ENCODE data around the gene RBSN.

The RBSN gene

GRCh38 chr3:15112011-15112410 is 13.1 kb upstream of the RBSN start:
- peaks cover 5% of the 10 kb centered on the region for H3K27me3 Mint-ChIP-seq
- DNase-seq: no peak
- H3K9me3 Mint-ChIP-seq: no peaks in the 10 kb centered on the region
- no peak for ATAC-seq
- H3K4me1 Mint-ChIP-seq: peaks cover 4% of the 10 kb centered on the region
- no peak overlapping the region for H3K4me3 Mint-ChIP-seq
- no peaks in the 10 kb centered on the region for H3K36me3 Mint-ChIP-seq (ENCODE audit: low read depth)
- H3K27ac Mint-ChIP-seq: no peak overlapping the region

- Mint-ChIP-seq H3K4me3 (no peak overlapping the region), H3K4me1 (peaks cover 4% of the 10 kb centered on the region), H3K36me3 (ENCODE audit: low read depth) (no peaks in the 10 kb centered on the region), H3K27ac (no peak overlapping the region), H3K9me3 (no peaks in the 10 kb centered on the region), H3K27me3 (peaks cover 5% of the 10 kb centered on the region)
- ATAC-seq: no peak
- no peak for DNase-seq
Measured at GRCh38 chr3:15110206-15110605, 11.3 kb upstream of the RBSN start.

GRCh38 chr3:15108869-15109268 is 9.9 kb upstream of the RBSN start:
- no peak for ATAC-seq
- peaks cover 5% of the 10 kb centered on the region for H3K27me3 Mint-ChIP-seq
- no peaks in the 10 kb centered on the region for H3K9me3 Mint-ChIP-seq
- H3K4me1 Mint-ChIP-seq: peaks cover 4% of the 10 kb centered on the region
- DNase-seq: no peak
- no peak overlapping the region for H3K4me3 Mint-ChIP-seq
- no peaks in the 10 kb centered on the region for H3K36me3 Mint-ChIP-seq (ENCODE audit: low read depth)
- H3K27ac Mint-ChIP-seq: no peak overlapping the region

- peak; percentile 81 for DNase-seq
- no peaks in the 10 kb centered on the region for H3K9me3 Mint-ChIP-seq
Measured at GRCh38 chr3:15108082-15108545, 9.2 kb upstream of the RBSN start.

GRCh38 chr3:15107075-15107947 is 8.4 kb upstream of the RBSN start:
- Mint-ChIP-seq H3K4me1 (peaks cover 4% of the 10 kb centered on the region), H3K27ac (no peak overlapping the region), H3K36me3 (ENCODE audit: low read depth) (no peaks in the 10 kb centered on the region), H3K4me3 (no peak overlapping the region), H3K27me3 (peaks cover 5% of the 10 kb centered on the region), H3K9me3 (no peaks in the 10 kb centered on the region)
- no peak for DNase-seq
- ATAC-seq: no peak

More at GRCh38 chr3:15108082-15108545, 9.2 kb upstream of the RBSN start:
- peaks cover 5% of the 10 kb centered on the region for H3K27me3 Mint-ChIP-seq
- H3K27ac Mint-ChIP-seq: no peak overlapping the region
- peak; percentile 90 for ATAC-seq
- H3K4me1 Mint-ChIP-seq: peaks cover 4% of the 10 kb centered on the region
- no peaks in the 10 kb centered on the region for H3K36me3 Mint-ChIP-seq (ENCODE audit: low read depth)
- H3K4me3 Mint-ChIP-seq: no peak overlapping the region

GRCh38 chr3:15102836-15103235 is 3.9 kb upstream of the RBSN start:
- DNase-seq (no peak), ATAC-seq (no peak)
- peaks cover 6% of the 10 kb centered on the region for H3K36me3 Mint-ChIP-seq (ENCODE audit: low read depth)
- peaks cover 13% of the 10 kb centered on the region for H3K27me3 Mint-ChIP-seq
- no peak overlapping the region for H3K4me3 Mint-ChIP-seq
- no peak overlapping the region for H3K27ac Mint-ChIP-seq
- H3K4me1 Mint-ChIP-seq: peaks cover 22% of the 10 kb centered on the region
- no peaks in the 10 kb centered on the region for H3K9me3 Mint-ChIP-seq

GRCh38 chr3:15102256-15102655 is 3.3 kb upstream of the RBSN start:
- no peak overlapping the region for H3K27ac Mint-ChIP-seq
- H3K27me3 Mint-ChIP-seq: peaks cover 10% of the 10 kb centered on the region
- peaks cover 7% of the 10 kb centered on the region for H3K36me3 Mint-ChIP-seq (ENCODE audit: low read depth)
- H3K4me3 Mint-ChIP-seq: no peak overlapping the region
- no peak for DNase-seq
- H3K9me3 Mint-ChIP-seq: no peaks in the 10 kb centered on the region
- no peak for ATAC-seq
- H3K4me1 Mint-ChIP-seq: peaks cover 24% of the 10 kb centered on the region

- DNase-seq: no peak
- peak overlapping the region; percentile 93 for H3K4me3 Mint-ChIP-seq
- peaks cover 13% of the 10 kb centered on the region for H3K36me3 Mint-ChIP-seq (ENCODE audit: low read depth)
- peaks cover 9% of the 10 kb centered on the region for H3K27me3 Mint-ChIP-seq
- no peaks in the 10 kb centered on the region for H3K9me3 Mint-ChIP-seq
- peaks cover 24% of the 10 kb centered on the region for H3K4me1 Mint-ChIP-seq
- H3K27ac Mint-ChIP-seq: peak overlapping the region; percentile 95
- ATAC-seq: no peak
Measured at GRCh38 chr3:15099364-15100098, 583 bp upstream of the RBSN start.

GRCh38 chr3:15097891-15098290 is 1.1 kb downstream of the RBSN start:
- Mint-ChIP-seq H3K27me3 (peaks cover 9% of the 10 kb centered on the region), H3K9me3 (no peaks in the 10 kb centered on the region), H3K4me1 (peaks cover 24% of the 10 kb centered on the region), H3K36me3 (ENCODE audit: low read depth) (peaks cover 13% of the 10 kb centered on the region), H3K4me3 (peak overlapping the region; percentile 93), H3K27ac (peak overlapping the region; percentile 95)
- ATAC-seq (peak; percentile 6), DNase-seq (peak; percentile 45)

GRCh38 chr3:15096046-15096445 is 2.9 kb downstream of the RBSN start:
- Mint-ChIP-seq H3K27me3 (peaks cover 7% of the 10 kb centered on the region), H3K9me3 (no peaks in the 10 kb centered on the region), H3K27ac (no peak overlapping the region), H3K4me1 (peaks cover 24% of the 10 kb centered on the region), H3K36me3 (ENCODE audit: low read depth) (peaks cover 13% of the 10 kb centered on the region), H3K4me3 (no peak overlapping the region)
- no peak for ATAC-seq
- no peak for DNase-seq

GRCh38 chr3:15094187-15094875 is 4.6 kb downstream of the RBSN start:
- Mint-ChIP-seq H3K27ac (no peak overlapping the region), H3K4me1 (peaks cover 19% of the 10 kb centered on the region), H3K27me3 (peaks cover 7% of the 10 kb centered on the region), H3K9me3 (no peaks in the 10 kb centered on the region), H3K36me3 (ENCODE audit: low read depth) (peaks cover 15% of the 10 kb centered on the region), H3K4me3 (no peak overlapping the region)
- ATAC-seq (no peak), DNase-seq (no peak)

- DNase-seq: no peak
- peaks cover 3% of the 10 kb centered on the region for H3K4me1 Mint-ChIP-seq
- no peaks in the 10 kb centered on the region for H3K27me3 Mint-ChIP-seq
- H3K4me3 Mint-ChIP-seq: no peak overlapping the region
- no peak for ATAC-seq
- H3K36me3 Mint-ChIP-seq (ENCODE audit: low read depth): peaks cover 8% of the 10 kb centered on the region
- no peaks in the 10 kb centered on the region for H3K9me3 Mint-ChIP-seq
- no peak overlapping the region for H3K27ac Mint-ChIP-seq
Measured at GRCh38 chr3:15092686-15093085, 6.3 kb downstream of the RBSN start.

- Mint-ChIP-seq H3K36me3 (ENCODE audit: low read depth) (peaks cover 10% of the 10 kb centered on the region), H3K4me3 (no peak overlapping the region), H3K27ac (no peak overlapping the region), H3K4me1 (no peaks in the 10 kb centered on the region), H3K9me3 (no peaks in the 10 kb centered on the region), H3K27me3 (no peaks in the 10 kb centered on the region)
- ATAC-seq: no peak
- DNase-seq: no peak
Measured at GRCh38 chr3:15091575-15091974, 7.4 kb downstream of the RBSN start.

- Mint-ChIP-seq H3K36me3 (ENCODE audit: low read depth) (peaks cover 4% of the 10 kb centered on the region), H3K4me1 (no peaks in the 10 kb centered on the region), H3K9me3 (no peaks in the 10 kb centered on the region), H3K27me3 (no peaks in the 10 kb centered on the region), H3K27ac (no peak overlapping the region), H3K4me3 (no peak overlapping the region)
- ATAC-seq (no peak), DNase-seq (no peak)
Measured at GRCh38 chr3:15089201-15089600, 9.7 kb downstream of the RBSN start.

All from activated naive CD8-positive, alpha-beta T cell treated with anti-CD3 and anti-CD28 coated beads, Interleukin-2, amount 50 U/mL, for 24 hours (primary cell).